IPS-18c (cell line): ENCODE results near the gene SLC38A3.

ENCODE experiments used
- H3K4me3 ChIP-seq: 2 replicates; pipeline ENCODE4 v1.7.0; 2013; ENCODE audit warnings: low read depth, mild to moderate bottlenecking, low read length, moderate library complexity; ENCODE audit not compliant: insufficient read depth
- H3K9me3 ChIP-seq: one replicate; pipeline ENCODE4 v1.6.1; 2013; ENCODE audit warnings: mild to moderate bottlenecking, low read length, moderate library complexity; ENCODE audit not compliant: control insufficient read depth, insufficient read depth

Gene SLC38A3

DNA sequence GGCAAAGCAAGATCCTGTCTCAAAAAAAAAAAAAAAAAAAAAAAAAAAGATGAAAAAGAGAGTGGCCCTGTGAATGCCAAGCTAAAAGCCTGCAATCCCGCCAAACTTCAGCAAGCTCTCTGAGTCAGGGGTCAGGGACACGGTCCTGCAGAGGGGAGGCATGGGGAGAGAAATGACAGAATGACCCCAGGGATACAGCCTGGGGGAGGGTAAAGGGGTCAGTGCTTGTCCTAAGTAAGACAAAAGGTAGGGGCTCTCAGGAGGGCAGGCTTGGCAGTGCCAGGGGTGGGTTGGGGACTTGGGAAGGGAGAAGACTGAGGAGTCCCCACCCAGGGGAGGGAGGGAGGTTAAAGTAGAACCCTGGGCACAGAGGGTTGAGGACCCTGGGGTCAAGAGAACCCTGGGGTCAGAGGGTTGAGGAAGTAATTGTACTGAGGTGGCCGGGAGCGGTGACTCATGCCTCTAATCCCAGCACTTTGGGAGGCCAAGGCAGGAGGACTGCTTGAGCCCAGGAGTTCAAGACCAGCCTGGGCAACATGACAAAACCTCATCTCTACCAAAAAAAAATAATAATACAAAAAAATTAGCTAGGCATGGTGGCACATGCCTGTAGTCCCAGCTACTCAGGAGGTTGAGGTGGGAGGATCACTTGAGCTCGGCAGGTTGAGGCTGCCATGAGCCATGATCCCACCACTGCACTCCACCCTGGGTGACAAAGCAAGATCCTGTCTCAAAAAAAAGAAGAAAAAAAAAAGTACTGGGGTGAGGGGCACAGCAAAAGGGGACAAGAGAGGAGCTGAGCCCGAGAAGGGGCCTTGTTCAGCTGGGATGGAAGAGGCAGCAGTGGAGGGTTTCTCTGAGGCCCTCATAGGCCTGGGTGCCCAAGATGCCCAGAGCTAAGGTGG is 58.7 kb downstream of the SLC38A3 start:
- peak overlapping the region; percentile 21; the same call in 1 of the 2 replicates for H3K4me3 ChIP-seq

DNA sequence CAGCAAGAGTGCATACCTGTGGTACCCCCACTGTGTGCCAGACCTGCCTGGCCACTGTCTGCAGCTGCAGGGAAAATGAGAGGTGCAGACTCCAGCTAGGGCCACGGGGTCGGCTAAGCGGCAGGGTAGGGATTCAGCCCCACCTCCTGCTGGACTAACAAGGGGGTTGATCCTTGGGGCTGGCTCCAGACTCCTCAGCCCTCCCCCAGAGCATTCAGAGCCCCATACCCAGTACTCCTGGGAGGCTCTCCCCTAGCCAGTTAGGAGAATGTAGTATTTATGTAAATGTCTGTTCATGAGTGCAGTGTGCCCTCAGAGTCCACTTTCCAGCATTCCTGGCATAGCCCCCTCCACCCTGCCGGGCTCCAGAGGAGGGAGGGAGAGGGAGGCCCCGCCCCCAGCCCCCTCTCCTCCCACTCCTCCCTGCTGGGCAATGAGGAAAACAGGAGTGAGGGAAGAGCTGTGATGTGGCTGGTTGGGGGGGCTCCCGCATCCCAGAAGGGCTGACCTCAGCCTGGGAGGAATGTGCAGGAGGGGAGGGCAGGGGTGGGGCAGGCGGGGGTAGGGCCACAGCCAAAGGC is 59.4 kb downstream of the SLC38A3 start:
- Histone ChIP-seq H3K9me3 (no peaks in the 10 kb centered on the region), H3K4me3 (peak overlapping the region; percentile 21; the same call in 1 of the 2 replicates)

More for the DNA sequence above, 58.7 kb downstream of the SLC38A3 start:
- no peaks in the 10 kb centered on the region for H3K9me3 ChIP-seq

DNA sequence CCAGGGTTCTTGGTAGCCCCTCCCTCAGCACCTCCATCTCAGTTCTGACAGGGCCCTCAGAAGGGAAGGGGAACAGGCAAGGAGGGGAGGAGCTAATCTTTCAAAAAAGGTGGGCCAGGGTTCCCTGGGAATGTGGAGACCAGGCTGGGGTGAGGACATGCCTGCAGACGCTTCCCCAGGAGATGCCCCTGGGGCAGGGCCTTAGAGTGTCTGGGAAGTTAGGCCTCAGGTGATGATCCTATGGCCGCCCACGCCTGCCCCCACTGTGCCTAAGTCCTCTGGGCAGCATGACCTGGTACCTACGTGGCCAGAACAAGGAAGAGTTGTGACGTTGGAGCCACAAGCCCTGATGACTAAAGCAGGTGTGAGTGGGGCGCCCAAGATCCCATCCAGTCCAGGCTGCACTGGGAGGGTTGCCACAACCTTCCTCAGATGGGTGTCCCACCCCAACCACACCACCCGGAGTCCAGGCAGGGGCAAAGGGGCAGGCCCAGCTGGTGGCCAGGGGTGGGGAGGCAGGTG is 60.0 kb downstream of the SLC38A3 start:
- no peak overlapping the region for H3K4me3 ChIP-seq
- no peaks in the 10 kb centered on the region for H3K9me3 ChIP-seq

DNA sequence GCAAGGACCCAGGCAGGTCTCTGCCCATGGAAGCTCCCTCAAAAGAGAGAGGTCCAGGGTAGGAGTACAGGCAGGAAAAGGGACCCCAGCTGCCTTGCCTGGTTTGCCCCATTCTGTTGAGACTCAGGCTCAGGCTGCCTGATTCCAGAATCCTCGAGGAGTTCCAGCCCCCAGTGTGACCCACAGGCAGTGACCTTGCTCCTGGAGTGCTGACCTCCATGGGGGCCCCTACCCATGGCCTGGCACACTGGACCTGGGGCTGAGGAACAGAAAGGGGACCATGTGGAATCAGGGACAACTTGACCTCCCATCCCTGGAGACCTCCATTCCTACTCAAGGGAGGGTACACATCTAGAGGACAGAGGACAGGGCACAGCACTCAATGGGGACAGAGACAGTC is 60.5 kb downstream of the SLC38A3 start:
- Histone ChIP-seq H3K4me3 (no peak overlapping the region), H3K9me3 (no peaks in the 10 kb centered on the region)

DNA sequence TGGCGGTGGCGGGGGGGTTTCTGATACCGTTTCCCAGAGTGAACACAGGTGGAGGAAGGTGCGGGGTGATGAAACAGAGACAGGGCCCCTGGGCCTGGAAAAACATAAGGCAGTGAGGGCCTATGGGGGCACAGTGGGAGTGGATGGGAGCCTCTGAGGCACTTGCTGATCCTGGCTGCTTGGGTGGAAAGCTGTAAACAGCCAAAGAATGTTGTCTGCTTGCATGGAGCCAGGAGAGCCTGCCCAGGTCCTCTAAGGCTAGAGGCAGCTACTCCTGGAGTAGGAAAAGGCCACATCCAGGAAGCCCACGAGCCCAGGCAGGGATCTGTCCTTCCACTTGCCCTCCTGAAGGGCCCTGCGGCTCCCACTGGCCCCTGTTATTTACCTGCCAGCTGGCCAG is 60.9 kb downstream of the SLC38A3 start:
- Histone ChIP-seq H3K4me3 (no peak overlapping the region), H3K9me3 (no peaks in the 10 kb centered on the region)

DNA sequence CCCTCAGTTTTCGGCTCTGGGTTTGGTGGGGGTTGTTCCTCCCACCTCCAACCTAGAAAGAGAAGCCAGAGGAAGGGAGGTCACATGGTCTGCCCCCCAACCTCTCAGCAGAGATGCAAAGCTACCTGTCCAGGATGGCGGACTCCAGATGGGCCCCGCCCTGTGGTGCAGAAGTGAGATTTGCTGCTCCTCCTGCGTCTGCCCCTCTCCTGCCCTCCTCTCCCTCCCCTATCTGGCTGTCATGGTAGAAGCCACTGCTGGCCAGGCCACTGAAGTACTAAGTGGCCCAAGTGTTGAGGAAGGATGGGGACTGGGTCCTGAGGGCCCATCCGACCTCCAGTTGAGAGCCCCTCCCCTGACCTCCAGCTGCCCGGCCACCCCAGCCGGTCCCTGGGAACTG is 61.8 kb downstream of the SLC38A3 start:
- H3K4me3 ChIP-seq = peak overlapping the region; percentile 15; the same call in 1 of the 2 replicates

DNA sequence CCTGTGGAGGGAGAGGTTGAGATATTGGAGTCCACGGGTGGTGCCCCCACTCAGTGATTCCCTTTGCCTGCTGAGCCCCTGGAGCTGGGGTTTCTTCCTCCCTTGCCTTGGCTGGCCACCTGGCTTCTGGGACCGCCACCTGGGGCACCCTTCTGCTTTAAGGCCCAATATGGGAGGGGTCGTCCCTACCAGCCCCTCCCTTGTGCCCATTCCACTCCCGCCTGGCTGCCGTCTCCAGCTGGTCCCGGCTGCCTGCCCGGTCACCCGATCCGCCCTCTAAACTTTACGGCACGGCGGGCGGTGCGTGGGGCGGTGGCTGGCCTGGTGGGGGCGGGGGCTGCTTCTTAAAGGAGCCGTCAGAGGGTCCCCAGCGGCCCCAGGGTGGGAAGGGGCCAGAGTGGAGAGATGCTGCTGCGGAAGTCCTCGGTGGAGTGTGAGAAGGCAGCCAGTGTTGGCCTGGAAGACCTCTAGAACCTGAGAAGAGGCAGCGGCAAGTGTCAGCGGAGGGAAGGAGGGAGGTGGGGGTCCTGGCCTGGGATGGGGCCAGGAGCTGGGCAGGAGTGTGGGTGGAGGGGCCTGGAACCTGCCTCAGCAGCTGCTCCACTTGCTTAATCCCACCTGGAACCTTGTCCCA is 62.3 kb downstream of the SLC38A3 start:
- H3K9me3 ChIP-seq = no peaks in the 10 kb centered on the region
- H3K4me3 ChIP-seq = peak overlapping the region; percentile 24; the same call in 1 of the 2 replicates

More for the DNA sequence above, 61.8 kb downstream of the SLC38A3 start:
- H3K9me3 ChIP-seq = no peaks in the 10 kb centered on the region

DNA sequence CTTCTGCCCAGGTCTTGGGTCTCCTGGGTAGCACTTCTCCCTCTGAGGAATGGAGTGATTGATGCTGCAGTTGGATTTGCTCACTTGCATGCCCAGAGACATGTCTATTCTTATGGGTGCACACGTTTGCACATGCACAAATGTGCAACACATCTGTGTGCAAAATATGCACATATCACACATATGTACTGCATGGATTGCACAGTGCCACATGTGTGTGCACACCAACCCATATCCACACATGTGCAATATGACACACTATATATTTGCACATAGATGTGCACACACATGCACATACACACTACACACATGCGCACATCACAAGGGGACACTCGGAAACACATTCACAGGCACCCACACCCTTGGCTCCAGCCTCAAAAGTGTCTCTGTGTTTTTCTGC is 63.2 kb downstream of the SLC38A3 start:
- Histone ChIP-seq H3K9me3 (no peaks in the 10 kb centered on the region), H3K4me3 (no peak overlapping the region)

DNA sequence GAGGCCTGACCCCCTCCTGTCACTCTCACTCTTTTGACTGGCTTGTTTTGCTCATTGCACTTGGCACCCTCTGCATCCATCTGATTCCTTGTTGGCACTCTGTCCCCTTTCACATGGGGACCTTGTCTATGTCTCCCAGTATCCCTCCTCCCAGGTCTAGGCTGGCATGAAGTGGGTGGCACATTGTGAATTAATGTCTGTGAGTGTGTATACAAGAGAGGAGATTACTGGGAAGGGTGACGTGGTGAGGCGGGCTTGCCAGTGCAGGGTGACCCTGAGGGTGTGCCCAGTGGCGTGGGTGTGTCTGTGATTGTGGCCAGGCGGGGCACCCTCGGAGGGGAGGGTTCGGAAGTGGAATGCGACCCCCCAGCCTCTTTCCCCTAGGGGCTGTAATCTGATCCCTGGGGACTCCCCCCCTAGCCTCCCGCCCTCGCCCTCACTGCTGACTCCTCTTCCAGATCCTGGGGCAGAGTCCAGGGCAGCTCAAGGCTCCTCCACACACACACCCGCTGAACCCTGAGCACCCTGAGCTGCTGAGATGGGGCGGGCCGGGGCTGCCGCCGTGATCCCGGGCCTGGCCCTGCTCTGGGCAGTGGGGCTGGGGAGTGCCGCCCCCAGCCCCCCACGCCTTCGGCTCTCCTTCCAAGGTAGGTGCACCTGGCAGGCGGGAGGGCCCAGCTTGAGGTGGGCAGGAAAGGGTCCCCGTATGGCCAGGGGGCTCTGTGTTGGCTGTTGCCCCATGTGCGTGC is 63.8 kb downstream of the SLC38A3 start, which contains the start of gene SEMA3B:
Gene SEMA3B (plus strand): TSS at position 445 of the 749 bp plus-strand sequence. CDS start 94 bp downstream, at position 539.
- no peaks in the 10 kb centered on the region for H3K9me3 ChIP-seq
- no peak within 1 kb of the TSS; the same call in 1 of the 2 replicates for H3K4me3 ChIP-seq

DNA sequence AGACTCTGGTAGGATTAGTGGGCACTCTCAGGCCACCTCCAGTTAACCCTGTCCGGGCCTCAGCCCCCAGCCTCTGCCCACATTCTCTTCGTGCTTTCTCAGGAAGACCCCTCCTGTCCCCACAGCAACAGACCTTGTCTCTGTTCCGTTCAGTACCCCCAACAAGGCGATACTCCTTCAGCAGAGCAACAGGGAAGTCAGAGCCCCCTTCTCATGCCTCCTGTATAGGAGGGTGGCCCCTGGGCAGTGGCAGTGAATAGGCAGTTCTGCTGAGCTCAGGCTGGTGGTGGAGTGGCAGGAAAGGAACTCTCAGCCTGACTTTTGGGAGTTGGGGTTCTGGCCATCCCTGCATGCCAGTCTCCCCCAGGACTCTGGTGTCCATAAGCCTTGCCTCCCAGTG is 64.4 kb downstream of the SLC38A3 start:
- H3K9me3 ChIP-seq = no peaks in the 10 kb centered on the region
- H3K4me3 ChIP-seq = no peak overlapping the region

DNA sequence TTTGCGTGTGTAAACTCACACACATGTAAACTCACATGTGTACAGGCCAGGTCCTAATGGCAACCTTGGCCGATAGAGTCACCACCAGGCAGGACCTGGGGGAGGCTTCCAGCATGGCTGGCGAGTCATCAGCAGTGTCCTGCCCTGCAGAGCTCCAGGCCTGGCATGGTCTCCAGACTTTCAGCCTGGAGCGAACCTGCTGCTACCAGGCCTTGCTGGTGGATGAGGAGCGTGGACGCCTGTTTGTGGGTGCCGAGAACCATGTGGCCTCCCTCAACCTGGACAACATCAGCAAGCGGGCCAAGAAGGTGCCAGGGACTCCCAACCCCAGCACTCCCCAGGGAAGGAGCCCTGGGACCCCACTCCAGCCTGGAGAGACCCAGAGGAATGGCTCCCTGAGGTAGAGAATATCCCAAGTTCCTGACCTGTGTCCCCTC is 64.9 kb downstream of the SLC38A3 start:
- Histone ChIP-seq H3K4me3 (no peak overlapping the region; the same call in 1 of the 2 replicates), H3K9me3 (no peaks in the 10 kb centered on the region)

DNA sequence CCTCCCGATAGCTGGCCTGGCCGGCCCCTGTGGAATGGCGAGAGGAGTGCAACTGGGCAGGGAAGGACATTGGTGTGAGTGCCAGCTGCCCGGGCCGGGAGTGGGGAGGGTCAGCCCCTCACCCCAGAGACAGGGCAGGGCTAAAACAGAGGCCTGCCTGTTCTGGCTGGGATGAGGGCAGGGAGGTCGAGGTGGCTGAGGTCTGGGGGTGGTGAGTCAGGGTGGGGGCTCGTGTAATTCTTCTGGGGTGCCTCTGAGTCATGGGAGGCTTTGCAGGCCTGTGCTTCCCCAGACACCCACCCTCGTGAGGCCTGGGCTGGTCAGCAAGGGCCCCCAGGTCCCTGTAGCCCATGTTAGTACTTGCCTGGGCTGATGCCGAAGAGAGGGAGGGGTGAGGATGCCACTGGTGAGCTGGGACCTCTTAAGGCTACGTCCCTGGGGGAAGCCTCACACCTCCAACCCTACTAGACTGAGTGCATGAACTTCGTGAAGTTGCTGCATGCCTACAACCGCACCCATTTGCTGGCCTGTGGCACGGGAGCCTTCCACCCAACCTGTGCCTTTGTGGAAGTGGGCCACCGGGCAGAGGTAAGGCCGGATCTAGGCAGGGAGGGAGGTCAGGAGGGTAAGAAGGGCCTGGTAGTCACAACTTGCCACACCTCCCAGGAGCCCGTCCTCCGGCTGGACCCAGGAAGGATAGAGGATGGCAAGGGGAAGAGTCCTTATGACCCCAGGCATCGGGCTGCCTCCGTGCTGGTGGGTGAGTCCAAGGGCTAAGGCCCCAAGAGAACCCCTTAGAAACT is 65.6 kb downstream of the SLC38A3 start:
- Histone ChIP-seq H3K9me3 (no peaks in the 10 kb centered on the region), H3K4me3 (no peak overlapping the region)
